GM23338 (cell line): Measurements from ENCODE around the gene CACHD1. TPM values are rescaled to one million over a fixed set of nuclear protein-coding genes. Genes with fewer than 3 reads are reported as not detected.

Experiments used
- ATAC-seq: fragments of 200-7000 bp; cut with Tn5 transposase; 3 replicates; pipeline ENCODE4 v1.9.1; 2020
- DNase-seq: peaks from one replicate; pipeline ENCODE4 v3.0.0-alpha.2; 2015; ENCODE audit warnings: low spot score
- H2AFZ ChIP-seq: fragments of 200-600 bp; sonication (generic); 2 replicates; pipeline ENCODE4 v1.8.0; 2016; ENCODE audit warnings: antibody characterized with exemption, mild to moderate bottlenecking, moderate library complexity
- H3F3A ChIP-seq: fragments of 200-600 bp; sonication (generic); replicated peaks from 2 replicates; pipeline ENCODE4 v1.8.0; 2017; ENCODE audit warnings: antibody characterized with exemption, mixed run types, low read depth
- H3K27ac ChIP-seq: fragments of 200-600 bp; sonication (generic); 2 replicates; pipeline ENCODE4 v1.6.1; 2016; ENCODE audit warnings: low read depth
- H3K27me3 ChIP-seq: fragments of 200-600 bp; sonication (generic); 2 replicates; pipeline ENCODE4 v1.8.0; 2016; ENCODE audit warnings: mild to moderate bottlenecking, mixed run types, moderate library complexity; ENCODE audit not compliant: insufficient read depth
- H3K36me3 ChIP-seq: fragments of 200-600 bp; sonication (generic); 2 replicates; pipeline ENCODE4 v1.8.0; 2016; ENCODE audit warnings: mild to moderate bottlenecking; ENCODE audit not compliant: insufficient read depth
- H3K4me1 ChIP-seq: fragments of 200-600 bp; sonication (generic); 2 replicates; pipeline ENCODE4 v1.8.0; 2016; ENCODE audit warnings: mild to moderate bottlenecking, moderate library complexity; ENCODE audit not compliant: insufficient read depth
- H3K4me2 ChIP-seq: fragments of 200-600 bp; sonication (generic); 2 replicates; pipeline ENCODE4 v1.7.1; 2017; ENCODE audit warnings: mixed run types
- H3K4me3 ChIP-seq: fragments of 200-600 bp; sonication (generic); 2 replicates; pipeline ENCODE4 v1.6.1; 2016; ENCODE audit warnings: mixed run types
- H3K79me2 ChIP-seq: fragments of 200-600 bp; sonication (generic); replicated peaks from 2 replicates; pipeline ENCODE4 v1.8.0; 2017; ENCODE audit warnings: mild to moderate bottlenecking; ENCODE audit not compliant: insufficient read depth
- H3K9me2 ChIP-seq: fragments of 200-600 bp; sonication (generic); 2 replicates; pipeline ENCODE4 v1.8.0; 2017; ENCODE audit not compliant: insufficient read depth
- H4K20me1 ChIP-seq: fragments of 200-600 bp; sonication (generic); replicated peaks from 2 replicates; pipeline ENCODE4 v1.8.0; 2017; ENCODE audit warnings: mild to moderate bottlenecking; ENCODE audit not compliant: insufficient read depth
- H3K27ac Mint-ChIP-seq: 2 replicates; pipeline ENCODE4 v1.8.0; 2020; ENCODE audit warnings: inconsistent platforms, mild to moderate bottlenecking, moderate library complexity, mixed read lengths
- H3K27me3 Mint-ChIP-seq: 3 replicates; pipeline ENCODE4 v1.8.0; 2022; ENCODE audit warnings: low read depth, mild to moderate bottlenecking, moderate library complexity, mixed read lengths, inconsistent platforms; ENCODE audit not compliant: insufficient read depth, poor library complexity
- H3K36me3 Mint-ChIP-seq: 3 replicates; pipeline ENCODE4 v1.8.0; 2021; ENCODE audit warnings: low read depth, mild to moderate bottlenecking, inconsistent platforms, moderate library complexity, mixed read lengths
- H3K4me1 Mint-ChIP-seq: 3 replicates; pipeline ENCODE4 v1.8.0; 2020; ENCODE audit warnings: mild to moderate bottlenecking, inconsistent platforms, mixed read lengths
- H3K4me3 Mint-ChIP-seq: 3 replicates; pipeline ENCODE4 v1.8.0; 2021; ENCODE audit warnings: moderate library complexity, mild to moderate bottlenecking, inconsistent platforms, mixed read lengths
- H3K9me3 Mint-ChIP-seq: 3 replicates; pipeline ENCODE4 v1.8.0; 2020; ENCODE audit warnings: moderate library complexity, mild to moderate bottlenecking, inconsistent platforms, mixed read lengths
- CREB1 ChIP-seq: fragments of 250-450 bp; sonication (Bioruptor Pico); IDR thresholded peaks from 2 replicates; pipeline ENCODE4 v1.5.0; 2020; ENCODE audit warnings: low read depth, mild to moderate bottlenecking, moderate library complexity
- EZH2 ChIP-seq: fragments of 200-600 bp; sonication (generic); IDR thresholded peaks from one replicate; pipeline ENCODE4 v1.8.0; 2017; ENCODE audit warnings: antibody characterized with exemption, mild to moderate bottlenecking, low read depth; ENCODE audit not compliant: unreplicated experiment
- EZH2phosphoT487 ChIP-seq: fragments of 200-600 bp; sonication (generic); IDR thresholded peaks from one replicate; pipeline ENCODE4 v1.8.1; 2018; ENCODE audit warnings: antibody characterized with exemption; ENCODE audit not compliant: unreplicated experiment
- NANOG ChIP-seq: IDR thresholded peaks from 2 replicates; pipeline ENCODE4 v1.6.1; 2016; ENCODE audit warnings: antibody characterized with exemption, borderline replicate concordance
- POLR2AphosphoS5 ChIP-seq: IDR thresholded peaks from 2 replicates; pipeline ENCODE4 v1.6.1; 2016; ENCODE audit warnings: antibody characterized with exemption, low read depth
- ZNF114 ChIP-seq: fragments of 250-450 bp; sonication (Bioruptor Pico); IDR thresholded peaks from 2 replicates; pipeline ENCODE4 v1.5.0; 2020; ENCODE audit warnings: mild to moderate bottlenecking, moderate library complexity
- ZNF331 ChIP-seq: fragments of 250-450 bp; sonication (Bioruptor Pico); IDR thresholded peaks from 2 replicates; pipeline ENCODE4 v1.5.0; 2020; ENCODE audit warnings: low read depth, mild to moderate bottlenecking, moderate library complexity
- ZNF462 ChIP-seq: fragments of 250-450 bp; sonication (Bioruptor Pico); IDR thresholded peaks from 2 replicates; pipeline ENCODE4 v1.5.0; 2020; ENCODE audit warnings: mild to moderate bottlenecking, moderate library complexity
- polyA plus RNA-seq: library from polyadenylated mRNA; unstranded; fragments of >200 nt; fragmentation: Nextera tagmentation; extraction: Ambion mirVana; gene quantifications from 2 replicates; pipeline ENCODE4 v1.2.1, GENCODE V29; 2016
- total RNA-seq: library from RNA; depleted of rRNA; stranded (reverse); fragments of >200 nt; shearing (Covaris generic); gene quantifications from 2 replicates; pipeline ENCODE4 v1.2.3, GENCODE V29; 2014

Gene CACHD1
- total and polyA plus RNA-seq, 2 experiments from 2014 or later = 12.6 to 43.7 TPM

- TF ChIP-seq ZNF462 (CRISPR knock-in tag) = no peak
- no peak for TF ChIP-seq ZNF331 (CRISPR knock-in tag)
- TF ChIP-seq CREB1 (CRISPR knock-in tag) = no peak
- no peak for TF ChIP-seq NANOG
These were observed 68.5 kb downstream of the CACHD1 start (continued) for GRCh38 chr1:64538389-64538788.

GRCh38 chr1:64539289-64539688 lies 69.4 kb downstream of the CACHD1 start:
- peaks cover 60% of the 10 kb centered on the region for H3K4me1 ChIP-seq
- no peak overlapping the region for H3K27ac ChIP-seq
- H3K36me3 Mint-ChIP-seq = peaks cover 8% of the 10 kb centered on the region
- no peaks in the 10 kb centered on the region for H3K36me3 ChIP-seq
- H3K9me3 Mint-ChIP-seq = no peaks in the 10 kb centered on the region
- H4K20me1 ChIP-seq = peaks cover 31% of the 10 kb centered on the region
- DNase-seq (no peak), ATAC-seq (no peak)
- H3K27ac Mint-ChIP-seq = no peak overlapping the region
- peaks cover 75% of the 10 kb centered on the region for H3K4me1 Mint-ChIP-seq
- H2AFZ ChIP-seq = no peak overlapping the region
- H3K79me2 ChIP-seq = peaks cover 100% of the 10 kb centered on the region
- no peaks in the 10 kb centered on the region for H3K9me2 ChIP-seq
- TF ChIP-seq NANOG (no peak), ZNF462 (CRISPR knock-in tag) (no peak), EZH2phosphoT487 (no peak), CREB1 (CRISPR knock-in tag) (no peak), POLR2AphosphoS5 (no peak), EZH2 (no peak), ZNF114 (CRISPR knock-in tag) (no peak)
- 0 out of 2 replicates have a peak, but pooled peaks cover 5% of the 10 kb centered on the region for H3F3A ChIP-seq
- no peaks in the 10 kb centered on the region for H3K27me3 Mint-ChIP-seq
- H3K4me3 Mint-ChIP-seq = no peak overlapping the region
- peak overlapping the region; percentile 60; the same call in 1 of the 2 replicates for H3K4me2 ChIP-seq
- H3K27me3 ChIP-seq = no peaks in the 10 kb centered on the region
- no peak overlapping the region for H3K4me3 ChIP-seq
